NCI-H1436 (cell line): ENCODE data around the gene MXRA7.

Experiments used
- DNase-seq: peaks from one replicate; lab custom pipeline; 2025; lab: John Stamatoyannopoulos, UW

Gene MXRA7

DNA sequence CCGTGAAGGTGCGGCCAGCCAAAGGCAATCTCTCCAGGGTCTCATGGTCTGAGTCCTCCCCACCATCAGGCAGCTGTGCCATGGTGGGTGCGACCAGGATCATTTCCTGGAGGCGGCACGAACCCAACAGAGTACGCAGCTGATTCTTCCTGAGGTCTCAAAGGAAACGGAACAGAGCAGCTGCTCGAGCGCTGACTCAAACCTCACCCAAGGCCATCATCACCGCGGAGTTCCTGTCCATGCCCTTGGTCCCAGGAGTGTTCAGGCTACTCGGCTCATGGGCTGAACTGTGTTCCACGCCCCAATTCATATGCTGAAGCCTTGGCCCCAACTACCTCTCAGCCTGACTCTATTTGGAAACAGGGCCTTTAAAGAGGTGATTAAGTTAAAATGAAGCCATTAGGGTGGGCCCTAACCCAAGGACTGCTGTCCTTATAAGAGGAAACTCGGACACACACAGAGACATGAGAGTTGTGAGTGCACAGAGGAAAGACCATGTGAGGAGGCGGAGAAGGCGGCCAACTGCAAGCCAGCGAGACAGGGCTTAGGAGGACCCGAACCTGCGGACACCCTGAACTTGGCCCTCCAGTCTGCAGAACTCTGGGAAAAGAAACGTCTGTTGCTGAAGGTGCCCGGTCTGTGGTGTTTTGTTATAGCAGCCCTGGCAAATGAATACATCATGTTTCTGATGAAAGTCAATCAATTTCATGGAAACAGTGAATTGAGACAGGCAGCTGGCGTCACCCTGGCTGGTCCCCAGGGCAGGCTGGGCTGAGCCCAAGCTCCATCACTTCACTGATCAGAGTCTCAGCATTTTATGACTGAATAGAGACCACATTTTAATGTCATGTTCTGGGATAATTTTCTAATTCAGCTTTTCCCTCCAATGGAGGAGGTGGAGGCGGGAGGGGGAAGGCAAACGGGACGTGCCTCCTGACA lies 13.7 kb downstream of the MXRA7 start:
- no peak for DNase-seq

GRCh38 chr17:76695059-76695831 lies 15.5 kb downstream of the MXRA7 start:
- DNase-seq: no peak

DNA sequence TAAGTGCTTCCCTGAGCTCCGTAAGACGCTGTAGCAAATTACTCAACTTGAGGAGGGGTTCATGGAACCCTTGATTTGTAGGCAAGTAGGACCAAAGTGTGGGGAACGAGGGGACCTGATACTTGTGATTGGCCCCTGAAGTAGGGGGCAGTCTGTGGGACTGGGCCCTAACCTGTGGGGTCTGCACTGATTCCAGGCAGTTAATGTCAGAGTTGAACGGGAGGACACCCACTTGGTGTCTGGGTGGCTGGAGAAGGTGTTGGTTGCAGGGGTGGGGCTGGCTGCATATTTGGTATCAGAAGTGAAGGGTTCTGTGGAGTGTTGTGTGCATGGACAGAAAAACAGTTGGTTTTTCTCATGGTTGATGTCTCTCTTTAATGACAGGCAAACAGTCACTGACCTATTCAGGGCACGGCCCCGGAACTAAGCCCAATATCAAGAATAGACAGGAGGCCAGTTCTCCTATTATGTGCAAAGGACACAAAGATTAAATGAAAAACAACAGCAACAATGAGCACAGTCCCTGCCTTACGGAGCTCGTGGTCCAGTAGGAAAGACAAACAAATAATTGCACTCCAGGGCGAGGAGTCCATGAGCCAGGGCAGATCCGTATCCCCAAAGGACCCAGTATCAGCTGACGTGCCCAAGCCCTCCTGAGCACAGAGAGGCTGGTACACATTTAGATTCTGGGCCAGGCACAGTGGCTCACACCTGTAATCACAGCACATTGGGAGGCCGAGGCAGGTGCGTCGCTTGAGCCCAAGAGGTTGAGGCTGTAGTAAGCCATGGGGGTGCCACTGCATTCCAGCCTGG lies 19.2 kb downstream of the MXRA7 start:
- no peak for DNase-seq

GRCh38 chr17:76690596-76691280 lies 20.0 kb downstream of the MXRA7 start:
- DNase-seq: no peak

- no peak for DNase-seq
These were observed 20.9 kb downstream of the MXRA7 start for GRCh38 chr17:76689859-76690258.

GRCh38 chr17:76688165-76688622 lies 22.6 kb downstream of the MXRA7 start:
- no peak for DNase-seq

- DNase-seq: no peak
These were observed 23.2 kb downstream of the MXRA7 start for GRCh38 chr17:76687298-76688164.

DNA sequence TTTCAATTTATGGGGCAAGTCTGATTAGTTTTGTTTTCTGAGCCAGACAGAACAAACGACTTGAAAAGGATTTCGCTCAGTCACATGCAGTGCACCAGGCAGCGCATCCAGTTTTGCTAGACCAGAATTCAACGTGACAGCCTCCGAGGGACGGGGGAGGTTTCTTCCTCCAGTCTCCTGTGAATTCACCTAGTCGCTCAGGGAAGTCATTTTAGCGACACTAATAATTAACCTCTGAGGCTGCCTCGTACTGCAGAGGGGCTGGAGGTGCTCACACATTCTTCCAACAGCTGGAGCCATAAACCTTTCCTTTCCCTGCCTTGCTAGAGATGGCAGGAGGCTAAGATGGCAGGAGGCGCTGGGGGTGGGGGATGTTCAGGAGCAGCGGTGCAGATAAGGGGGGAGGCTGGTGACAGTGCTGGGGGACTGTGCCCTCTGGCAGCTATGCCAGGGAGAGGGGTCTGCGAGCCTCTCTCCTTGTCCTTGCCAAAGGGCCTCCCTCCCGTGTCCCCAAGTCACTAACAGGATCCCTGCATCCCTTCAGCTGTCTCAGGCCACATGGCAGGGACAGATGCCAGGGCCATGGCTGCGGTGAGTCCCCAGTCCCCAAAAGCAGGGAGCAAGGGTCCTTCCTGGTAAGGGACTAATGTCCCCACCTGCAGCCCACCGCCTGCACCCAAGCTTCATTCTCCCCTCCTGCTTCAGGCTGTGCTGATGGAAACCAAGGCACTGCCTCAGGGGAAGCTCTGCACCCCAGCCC lies 24.0 kb downstream of the MXRA7 start:
- DNase-seq: no peak

GRCh38 chr17:76685846-76686245 lies 24.9 kb downstream of the MXRA7 start:
- DNase-seq: no peak

DNA sequence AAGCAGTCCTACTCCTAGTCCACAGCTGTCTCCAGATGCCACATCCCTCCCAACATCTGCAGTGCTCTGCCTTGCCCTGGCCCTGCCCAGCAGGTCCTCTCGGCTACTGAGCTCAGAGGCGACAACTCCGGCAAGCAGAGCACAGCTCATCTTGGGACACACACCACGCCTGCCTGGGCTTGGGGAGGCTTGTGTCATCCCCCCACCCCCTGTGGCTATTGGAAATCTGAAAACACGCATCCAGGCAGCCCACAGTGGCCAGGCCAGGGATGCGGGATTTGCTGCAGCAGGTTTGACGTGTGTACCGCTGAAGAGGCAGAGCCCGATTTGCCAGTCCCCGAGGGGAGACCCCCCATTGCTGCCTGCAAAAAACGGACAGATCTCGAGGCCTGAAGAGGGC lies 25.4 kb downstream of the MXRA7 start:
- no peak for DNase-seq

DNA sequence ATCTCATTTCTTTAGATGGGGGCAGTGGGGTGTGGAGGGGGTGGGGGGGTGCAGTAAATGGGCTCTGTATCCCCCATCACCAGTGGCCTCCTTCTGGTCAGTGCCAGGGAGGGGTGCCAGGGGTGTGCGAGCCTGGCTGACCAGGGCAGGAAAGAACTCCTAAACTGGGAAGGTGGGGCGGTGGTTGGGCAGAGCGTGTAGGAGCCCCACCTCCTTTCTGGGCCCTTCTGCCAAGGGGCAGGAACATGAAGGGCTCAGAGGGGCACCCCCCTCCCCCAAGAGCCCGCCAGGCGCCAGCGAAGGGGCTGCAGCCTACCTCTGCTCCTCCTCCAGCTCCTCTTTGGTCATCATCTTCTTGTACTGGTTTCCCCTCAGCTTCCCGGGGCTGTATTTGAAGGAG lies 26.0 kb downstream of the MXRA7 start:
- no peak for DNase-seq

- no peak for DNase-seq
These were observed 26.6 kb downstream of the MXRA7 start for GRCh38 chr17:76683921-76684745.

DNA sequence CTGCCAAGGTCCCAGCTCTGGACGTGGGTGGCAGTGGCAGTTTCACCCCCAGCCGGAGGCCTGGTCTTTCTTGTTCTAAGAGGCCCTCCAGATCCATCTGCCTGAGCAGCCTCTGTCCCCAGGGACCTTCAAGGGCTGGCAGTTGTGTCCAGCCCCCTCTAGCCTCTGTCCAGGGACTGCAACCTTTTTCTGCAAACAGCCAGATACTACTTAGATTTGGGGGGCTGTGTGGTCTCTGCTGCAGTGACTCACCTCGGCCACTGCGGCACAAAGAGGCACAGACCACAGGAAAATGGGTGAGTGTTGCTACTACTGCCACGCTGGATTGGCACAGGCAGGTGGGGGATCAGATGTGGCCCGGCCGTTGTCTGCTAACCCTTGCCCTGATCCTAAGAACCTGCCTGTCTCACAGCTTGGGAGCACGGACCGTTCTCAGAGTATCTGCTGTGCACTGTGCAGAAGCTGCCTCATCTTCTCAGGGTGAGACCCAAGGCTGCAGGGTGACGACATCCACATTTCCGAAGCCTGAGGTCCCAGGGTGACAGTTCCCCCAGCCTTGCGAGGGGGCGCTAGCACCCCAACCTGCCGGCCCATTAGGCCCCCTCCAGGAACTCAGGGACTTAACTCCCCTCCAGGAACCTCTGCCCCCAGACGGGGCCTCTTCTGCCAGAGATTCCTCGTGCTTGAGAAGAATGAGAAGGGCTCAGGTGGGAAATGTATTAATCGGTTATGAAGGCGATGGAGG lies 27.6 kb downstream of the MXRA7 start:
- DNase-seq: no peak

GRCh38 chr17:76682296-76682695 lies 28.5 kb downstream of the MXRA7 start:
- no peak for DNase-seq

GRCh38 chr17:76681222-76682137 lies 29.3 kb downstream of the MXRA7 start:
- DNase-seq: peak; percentile 75

GRCh38 chr17:76679239-76679638 lies 31.5 kb downstream of the MXRA7 start:
- DNase-seq: no peak

DNA sequence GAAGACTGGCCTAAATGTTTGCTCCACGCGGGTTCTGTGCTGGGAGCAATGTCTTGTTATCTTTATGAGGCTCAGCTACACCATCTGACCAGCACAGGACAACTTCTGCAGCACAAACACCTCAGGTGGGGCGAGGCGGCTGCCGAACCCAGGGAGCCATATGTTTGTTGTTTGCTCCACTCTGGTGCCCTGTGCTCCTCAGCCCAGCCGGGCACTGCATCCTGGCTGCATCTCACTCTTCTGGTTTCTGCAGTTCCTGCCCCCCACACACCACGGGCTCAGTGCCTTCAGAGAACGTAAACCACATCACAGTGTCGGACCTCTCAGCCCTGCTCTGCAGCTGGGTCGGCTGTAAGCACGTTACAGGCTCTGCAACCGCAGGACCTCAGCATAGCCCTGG lies 32.4 kb downstream of the MXRA7 start:
- DNase-seq: no peak
